Smooth muscle cell (in vitro differentiated cells): ENCODE results near the gene TNS1. TPM values are rescaled to one million over a fixed set of nuclear protein-coding genes. Genes with fewer than 3 reads are reported as not detected.

Source experiments
- DNase-seq: peaks from one replicate; lab custom pipeline; 2025; ENCODE audit not compliant: unreplicated experiment; lab: John Stamatoyannopoulos, UW
- H2AFZ ChIP-seq: fragments of 200-600 bp; sonication (generic); 2 replicates; pipeline ENCODE4 v1.6.0; 2016; ENCODE audit warnings: antibody characterized with exemption, low read depth, mild to moderate bottlenecking
- H3F3A ChIP-seq: fragments of 200-600 bp; sonication (generic); 2 replicates; pipeline ENCODE4 v1.6.0; 2017; ENCODE audit warnings: antibody characterized with exemption, low read depth
- H3K27ac ChIP-seq: fragments of 200-600 bp; sonication (generic); 2 replicates; pipeline ENCODE4 v1.5.1; 2016; ENCODE audit warnings: low read depth, mild to moderate bottlenecking
- H3K27me3 ChIP-seq: fragments of 200-600 bp; sonication (generic); 2 replicates; pipeline ENCODE4 v1.6.1; 2016; ENCODE audit warnings: low read depth, mild to moderate bottlenecking
- H3K36me3 ChIP-seq: fragments of 200-600 bp; sonication (generic); 2 replicates; pipeline ENCODE4 v1.5.1; 2016; ENCODE audit warnings: low read depth
- H3K4me1 ChIP-seq: fragments of 200-600 bp; sonication (generic); 2 replicates; pipeline ENCODE4 v1.5.1; 2016; ENCODE audit warnings: low read depth
- H3K4me2 ChIP-seq: fragments of 200-600 bp; sonication (generic); 2 replicates; pipeline ENCODE4 v1.6.0; 2016; ENCODE audit warnings: mild to moderate bottlenecking
- H3K4me3 ChIP-seq: fragments of 200-600 bp; sonication (generic); 2 replicates; pipeline ENCODE4 v1.5.1; 2016; ENCODE audit warnings: mild to moderate bottlenecking
- H3K79me2 ChIP-seq: fragments of 200-600 bp; sonication (generic); 2 replicates; pipeline ENCODE4 v1.6.0; 2016; ENCODE audit warnings: low read depth, mild to moderate bottlenecking
- H3K9ac ChIP-seq: fragments of 200-600 bp; sonication (generic); 2 replicates; pipeline ENCODE4 v1.6.0; 2016; ENCODE audit warnings: low read depth
- H3K9me3 ChIP-seq: fragments of 200-600 bp; sonication (generic); replicated peaks from 2 replicates; pipeline ENCODE4 v1.5.1; 2016; ENCODE audit warnings: low read depth
- H4K20me1 ChIP-seq: fragments of 200-600 bp; sonication (generic); 2 replicates; pipeline ENCODE4 v1.6.0; 2016; ENCODE audit warnings: low read depth
- CTCF ChIP-seq: fragments of 200-600 bp; sonication (generic); IDR thresholded peaks from 2 replicates; pipeline ENCODE4 v1.5.1; 2017; ENCODE audit warnings: borderline replicate concordance, mild to moderate bottlenecking, antibody characterized with exemption; ENCODE audit not compliant: insufficient read depth, poor library complexity, severe bottlenecking
- WGBS: methylation state at CpG from one replicate; pipeline ENCODE4 v1.1.7; 2016; ENCODE audit warnings: low lambda C conversion rate; 5-methylcytosine and 5-hydroxymethylcytosine counted together
- polyA plus RNA-seq: library from polyadenylated mRNA; unstranded; fragments of >200 nt; fragmentation: Nextera tagmentation; extraction: Ambion mirVana; gene quantifications from 2 replicates; pipeline ENCODE4 v1.2.1, GENCODE V29; 2016
- total RNA-seq: library from RNA; depleted of rRNA; stranded (reverse); fragments of >200 nt; gene quantifications from 2 replicates; pipeline ENCODE4 v1.2.3, GENCODE V29; 2014

The TNS1 gene
- total and polyA plus RNA-seq, 2 experiments from 2014 or later = 52.3 to 61.5 TPM

- no peak overlapping the region for H3K4me3 ChIP-seq
- no peaks in the 10 kb centered on the region for H3K27me3 ChIP-seq
- no peak overlapping the region for H3K4me2 ChIP-seq
- H3K36me3 ChIP-seq = no peaks in the 10 kb centered on the region
- H3K9me3 ChIP-seq = no peaks in the 10 kb centered on the region
- no peaks in the 10 kb centered on the region for H3F3A ChIP-seq
- no peak overlapping the region for H3K27ac ChIP-seq
- no peak overlapping the region for H3K9ac ChIP-seq
- H4K20me1 ChIP-seq = peaks cover 95% of the 10 kb centered on the region
- TF ChIP-seq CTCF = no peak
- H3K79me2 ChIP-seq = peaks cover 11% of the 10 kb centered on the region
- H2AFZ ChIP-seq = no peak overlapping the region
- peaks cover under 1% of the 10 kb centered on the region for H3K4me1 ChIP-seq
- WGBS = 97% methylated on average over 6 of the region's 6 CpGs
- DNase-seq = no peak
These were observed 172.0 kb downstream of the TNS1 start for GRCh38 chr2:217830807-217831206.

DNA sequence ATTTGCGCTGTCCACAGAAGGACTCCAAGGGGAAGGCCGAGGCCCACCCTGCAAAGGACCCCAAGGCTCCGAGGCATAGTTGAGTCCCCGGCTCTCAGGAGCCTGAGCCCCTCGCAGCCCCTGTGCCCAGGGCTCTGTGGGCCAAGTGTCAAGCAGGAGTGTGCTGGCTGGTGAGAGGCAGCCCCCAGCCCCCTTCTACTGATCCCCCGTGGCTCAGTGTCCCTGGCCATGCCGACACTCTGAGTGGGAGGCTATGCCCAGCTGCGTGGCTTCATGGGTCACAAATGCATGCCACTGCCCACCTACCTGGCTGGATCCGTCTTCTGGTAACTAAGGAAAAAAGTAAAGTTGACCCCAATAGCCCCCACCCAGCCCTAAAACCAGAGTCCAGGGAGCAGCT, 172.7 kb downstream of the TNS1 start:
- no peak overlapping the region for H3K4me2 ChIP-seq
- H4K20me1 ChIP-seq = peaks cover 95% of the 10 kb centered on the region
- WGBS = 96% methylated on average over 9 of the region's 9 CpGs

GRCh38 chr2:217829420-217829819, 173.4 kb downstream of the TNS1 start:
- Histone ChIP-seq H4K20me1 (peaks cover 95% of the 10 kb centered on the region), H3K4me2 (no peak overlapping the region), H3K79me2 (peaks cover 11% of the 10 kb centered on the region), H2AFZ (no peak overlapping the region), H3K36me3 (no peaks in the 10 kb centered on the region), H3K27ac (no peak overlapping the region), H3K27me3 (no peaks in the 10 kb centered on the region), H3K4me3 (no peak overlapping the region), H3K4me1 (no peaks in the 10 kb centered on the region), H3F3A (no peaks in the 10 kb centered on the region), H3K9ac (no peak overlapping the region), H3K9me3 (no peaks in the 10 kb centered on the region)
- no peak for TF ChIP-seq CTCF
- 98% methylated on average over 8 of the region's 8 CpGs for WGBS
- DNase-seq = no peak

More for the DNA sequence above, 172.7 kb downstream of the TNS1 start:
- Histone ChIP-seq H3K4me1 (no peaks in the 10 kb centered on the region), H3K79me2 (peaks cover 11% of the 10 kb centered on the region), H3K9me3 (no peaks in the 10 kb centered on the region), H3K27me3 (no peaks in the 10 kb centered on the region), H2AFZ (no peak overlapping the region), H3F3A (no peaks in the 10 kb centered on the region), H3K9ac (no peak overlapping the region), H3K4me3 (no peak overlapping the region), H3K36me3 (no peaks in the 10 kb centered on the region), H3K27ac (no peak overlapping the region)
- TF ChIP-seq CTCF = no peak
- no peak for DNase-seq

GRCh38 chr2:217828336-217828735, 174.5 kb downstream of the TNS1 start:
- WGBS = 95% methylated on average over 4 of the region's 4 CpGs
- no peak for TF ChIP-seq CTCF

More at GRCh38 chr2:217828336-217828735, 174.5 kb downstream of the TNS1 start:
- H3K4me2 ChIP-seq = no peak overlapping the region
- peaks cover 8% of the 10 kb centered on the region for H3K79me2 ChIP-seq
- H3F3A ChIP-seq = no peaks in the 10 kb centered on the region
- no peaks in the 10 kb centered on the region for H3K36me3 ChIP-seq
- no peak overlapping the region for H3K4me3 ChIP-seq
- H3K27ac ChIP-seq = no peak overlapping the region
- no peaks in the 10 kb centered on the region for H3K9me3 ChIP-seq
- peaks cover 95% of the 10 kb centered on the region for H4K20me1 ChIP-seq
- no peaks in the 10 kb centered on the region for H3K27me3 ChIP-seq
- no peak overlapping the region for H3K9ac ChIP-seq
- no peaks in the 10 kb centered on the region for H3K4me1 ChIP-seq
- H2AFZ ChIP-seq = no peak overlapping the region
- no peak for DNase-seq
